ENCODE measurements around the gene RING1.

The RING1 gene

GRCh38 chr6:33241968-33242367, 33.7 kb downstream of the RING1 start:
- no peak for DNase-seq (ENCODE audit: low read depth, low spot score)

GRCh38 chr6:33243476-33243875, 35.2 kb downstream of the RING1 start:
- no peak for DNase-seq (ENCODE audit: low read depth, low spot score)

- DNase-seq (ENCODE audit: low read depth, low spot score) = peak; percentile 94
Observed at GRCh38 chr6:33247977-33248642, 39.8 kb downstream of the RING1 start.

GRCh38 chr6:33248643-33248931, 40.3 kb downstream of the RING1 start:
- no peak for DNase-seq (ENCODE audit: low read depth, low spot score)

- DNase-seq (ENCODE audit: low read depth, low spot score) = peak; percentile 99
Observed at GRCh38 chr6:33248932-33249731, 40.8 kb downstream of the RING1 start.

- peak; percentile 78 for DNase-seq (ENCODE audit: low read depth, low spot score)
Observed at GRCh38 chr6:33249732-33250630, 41.7 kb downstream of the RING1 start.

GRCh38 chr6:33250731-33251130, 42.4 kb downstream of the RING1 start:
- DNase-seq (ENCODE audit: low read depth, low spot score) = no peak

- no peak for DNase-seq (ENCODE audit: low read depth, low spot score)
Observed at GRCh38 chr6:33251395-33252012, 43.2 kb downstream of the RING1 start.

GRCh38 chr6:33252759-33253158, 44.5 kb downstream of the RING1 start:
- no peak for DNase-seq (ENCODE audit: low read depth, low spot score)

GRCh38 chr6:33254591-33254990, 46.3 kb downstream of the RING1 start:
- DNase-seq (ENCODE audit: low read depth, low spot score) = no peak

GRCh38 chr6:33259032-33259431, 50.7 kb downstream of the RING1 start:
- no peak for DNase-seq (ENCODE audit: low read depth, low spot score)
